Fibroblast of peridontal ligament (primary cell): ENCODE data around the gene GSG1L2.

Experiments
- DNase-seq: peaks from one replicate; pipeline ENCODE4 v3.0.0-alpha.2; 2010; ENCODE audit errors: extremely low read depth

GSG1L2 gene

GRCh38 chr17:9824797-9825338, 3.0 kb upstream of the GSG1L2 start:
- DNase-seq = no peak

- no peak for DNase-seq
Observed at GRCh38 chr17:9824094-9824493, 2.2 kb upstream of the GSG1L2 start.

DNA sequence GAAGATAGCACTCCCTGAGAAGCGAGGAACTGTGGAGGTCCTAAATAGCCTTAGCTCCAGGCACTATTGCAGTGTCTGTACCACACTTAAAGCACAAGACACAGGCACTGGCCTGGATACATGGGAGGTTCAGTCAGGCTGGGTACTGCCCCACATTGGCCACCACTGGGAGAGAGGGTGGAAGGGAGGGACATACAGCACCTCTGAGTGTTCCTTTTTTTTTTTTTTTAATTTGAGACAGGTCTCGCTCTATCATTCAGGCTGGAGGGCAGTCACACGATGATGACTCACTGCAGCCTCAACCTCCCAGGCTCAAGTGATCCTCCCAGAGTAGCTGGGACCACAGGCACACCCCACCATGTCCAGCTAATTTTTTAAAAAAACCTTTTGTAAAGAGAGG, 1.4 kb downstream of the GSG1L2 start:
- DNase-seq = no peak

DNA sequence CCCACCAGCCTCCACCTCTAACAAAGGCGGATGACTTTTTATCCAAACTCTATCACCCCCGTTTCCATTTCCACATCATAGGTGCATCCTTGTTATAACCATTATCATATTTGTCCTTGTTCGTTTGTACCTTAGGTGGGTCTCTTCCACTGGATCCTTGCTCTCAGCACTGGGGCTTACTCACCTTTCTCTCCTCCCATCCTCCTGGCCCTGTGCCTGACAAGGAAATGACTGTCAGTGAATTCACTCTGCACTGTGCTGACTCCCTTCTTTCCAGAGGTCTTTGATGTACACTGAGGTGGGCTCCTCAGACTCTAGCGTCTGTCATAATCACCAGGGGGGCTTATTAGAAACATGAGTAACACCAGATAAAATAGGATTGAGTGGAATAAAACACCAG, 3.1 kb downstream of the GSG1L2 start:
- DNase-seq = no peak

DNA sequence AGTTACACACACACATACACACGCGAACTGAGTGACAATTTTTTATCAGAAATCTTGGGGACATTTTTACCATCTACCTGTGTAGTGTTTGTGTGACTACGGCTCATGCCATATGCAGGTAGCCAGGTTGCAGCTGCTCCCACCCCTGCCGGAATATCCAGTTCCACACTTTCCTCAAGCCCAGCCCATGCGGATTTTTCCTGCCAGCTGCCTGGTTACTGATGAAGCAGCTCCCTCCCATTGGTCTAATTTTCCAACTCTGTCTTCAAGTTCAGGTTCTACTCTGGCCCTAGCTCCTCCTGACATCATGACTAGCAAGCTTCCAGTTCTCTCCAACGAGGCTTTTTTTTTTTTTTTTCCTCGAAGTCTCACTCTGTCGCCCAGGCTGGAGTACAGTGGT, 4.8 kb downstream of the GSG1L2 start:
- no peak for DNase-seq

- DNase-seq = no peak
Observed at GRCh38 chr17:9816472-9816871, 5.4 kb downstream of the GSG1L2 start.

- DNase-seq = no peak
Observed at GRCh38 chr17:9814337-9814945, 7.4 kb downstream of the GSG1L2 start.

GRCh38 chr17:9813166-9813565, 8.7 kb downstream of the GSG1L2 start:
- no peak for DNase-seq

GRCh38 chr17:9811537-9811936, 10.3 kb downstream of the GSG1L2 start:
- no peak for DNase-seq

GRCh38 chr17:9811086-9811485, 10.8 kb downstream of the GSG1L2 start:
- DNase-seq = no peak

GRCh38 chr17:9810100-9810949, 11.6 kb downstream of the GSG1L2 start:
- DNase-seq = no peak

DNA sequence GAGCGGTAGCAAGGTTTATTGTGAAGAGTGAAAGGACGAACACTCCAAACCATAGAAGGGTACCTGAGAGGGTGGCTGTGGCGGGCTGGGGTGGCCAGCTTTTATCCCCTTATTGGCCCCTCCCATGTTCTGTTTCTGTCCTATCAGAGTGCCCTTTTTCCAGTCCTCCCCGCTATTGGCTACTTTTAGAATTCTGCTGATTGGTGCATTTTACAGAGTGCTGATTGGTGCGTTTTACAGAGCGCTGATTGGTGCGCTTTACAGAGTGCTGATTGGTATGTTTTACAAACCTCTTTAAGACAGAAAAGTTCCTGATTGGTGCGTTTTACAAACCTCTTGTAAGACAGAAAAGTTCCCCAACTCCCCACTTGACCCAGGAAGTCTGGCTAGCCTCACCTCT, 12.5 kb downstream of the GSG1L2 start:
- no peak for DNase-seq

DNA sequence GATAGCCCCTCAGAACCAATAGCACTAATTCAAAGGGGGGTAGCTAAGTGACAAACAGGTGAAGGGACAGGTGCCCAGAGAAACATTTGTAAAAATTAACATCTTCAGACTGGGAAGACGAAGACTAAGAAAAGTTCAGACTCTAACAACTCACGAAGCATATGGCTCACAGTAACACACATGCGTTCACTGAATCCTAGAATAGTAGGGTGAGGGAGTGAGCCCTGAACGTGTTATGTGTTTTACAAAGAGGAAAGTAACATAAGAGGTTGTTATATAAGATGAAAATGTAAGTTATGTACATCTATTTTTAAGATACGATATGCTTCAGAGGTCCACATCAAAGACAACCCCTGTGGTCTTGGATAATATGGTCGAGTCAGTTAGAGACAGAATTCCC, 15.2 kb downstream of the GSG1L2 start:
- no peak for DNase-seq

- no peak for DNase-seq
Observed at GRCh38 chr17:9805769-9806168, 16.1 kb downstream of the GSG1L2 start.

DNA sequence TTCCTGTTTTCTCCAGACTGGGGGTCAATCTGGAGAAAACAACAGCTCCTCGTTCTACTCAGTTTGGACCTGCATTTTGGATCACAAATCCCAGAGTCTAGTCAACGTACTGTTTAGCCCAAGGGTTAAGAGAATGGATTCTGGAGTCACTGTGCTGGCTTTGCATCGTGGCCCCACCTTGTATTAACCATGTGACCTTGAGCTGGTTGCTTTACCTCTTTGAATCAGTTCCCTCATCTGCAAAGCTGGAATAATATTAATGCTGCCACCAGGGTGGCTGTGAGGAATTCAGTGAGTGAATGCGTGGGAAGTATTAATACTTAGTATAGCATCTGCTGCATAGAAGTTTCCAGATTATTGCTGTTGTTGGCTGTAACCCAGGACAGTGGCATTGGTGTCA, 19.2 kb downstream of the GSG1L2 start:
- DNase-seq = no peak

DNA sequence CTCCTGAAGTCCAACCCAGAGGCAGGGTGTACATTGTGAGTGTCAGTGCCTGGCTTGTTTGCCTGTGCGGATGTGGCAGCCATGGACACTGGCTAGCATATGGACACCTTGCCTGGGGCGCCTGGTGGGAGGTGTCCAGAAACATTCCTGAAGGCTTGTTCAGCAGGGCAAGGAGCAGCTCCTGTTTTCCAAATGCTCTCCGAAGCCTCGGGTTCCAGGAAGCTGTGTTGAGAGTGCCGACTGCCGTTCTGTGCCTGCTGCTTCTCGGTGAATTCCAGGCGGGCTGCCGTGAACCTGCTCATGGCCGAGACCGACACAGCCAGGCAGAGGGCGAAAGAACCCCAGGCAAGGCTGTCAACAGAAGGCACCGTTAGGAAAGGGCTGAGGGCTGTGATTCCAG, 19.6 kb downstream of the GSG1L2 start:
- DNase-seq = no peak

GRCh38 chr17:9801505-9801904, 20.4 kb downstream of the GSG1L2 start:
- no peak for DNase-seq

DNA sequence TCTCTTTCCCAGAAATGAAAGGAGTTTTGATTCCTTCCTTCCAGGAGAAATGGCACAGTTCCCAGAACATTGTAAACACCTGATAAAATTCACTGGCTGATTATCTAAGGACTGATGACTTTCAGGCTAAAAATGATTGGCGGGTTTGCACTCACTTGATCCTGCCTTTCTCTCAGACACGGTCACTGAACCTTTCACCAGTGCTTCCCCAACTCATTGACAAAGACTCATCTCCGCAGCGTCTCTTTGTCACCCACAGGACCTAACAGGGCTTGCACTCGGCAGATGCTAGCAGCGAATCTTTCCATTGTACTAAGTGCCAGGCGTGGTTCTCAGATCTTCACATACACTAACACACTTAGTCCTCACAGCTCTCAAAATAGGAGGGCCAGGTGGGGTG, 23.2 kb downstream of the GSG1L2 start:
- no peak for DNase-seq

GRCh38 chr17:9798008-9798407, 23.9 kb downstream of the GSG1L2 start:
- no peak for DNase-seq

DNA sequence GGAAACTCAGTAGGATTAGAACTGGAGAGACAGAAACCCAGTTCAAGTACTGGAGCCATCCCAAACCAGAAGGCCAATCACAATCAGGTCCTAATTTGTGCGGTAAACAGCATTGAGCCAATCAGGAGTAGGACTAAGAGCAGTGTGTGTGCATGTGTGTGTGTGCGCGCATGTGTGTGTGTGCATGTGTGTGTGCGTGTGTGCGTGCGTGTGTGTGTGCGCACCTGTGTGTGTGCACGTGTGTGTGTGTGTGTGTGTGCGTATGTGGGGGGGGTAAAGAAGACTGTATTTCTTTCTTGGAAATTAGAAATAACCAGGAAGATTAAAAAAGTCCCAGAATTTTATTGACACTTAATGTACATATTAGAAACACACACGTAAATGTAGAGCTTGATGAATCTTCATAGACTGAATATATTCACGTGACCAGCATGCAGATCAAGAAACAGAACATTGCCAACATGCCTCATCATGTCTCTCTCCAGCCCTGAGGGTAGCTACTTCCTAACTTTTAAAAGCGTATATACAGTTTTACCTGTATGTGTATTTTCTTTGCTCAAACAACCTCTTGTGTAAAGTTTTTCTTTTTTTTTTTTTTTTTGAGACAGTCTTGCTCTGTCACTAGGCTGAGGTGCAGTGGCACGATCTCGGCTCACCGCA, 29.6 kb downstream of the GSG1L2 start:
- no peak for DNase-seq

GRCh38 chr17:9790889-9791876, 30.7 kb downstream of the GSG1L2 start, which contains the start of gene DHRS7C:
TSS of gene DHRS7C (minus strand) at chr17:9791592. CDS start at chr17:9791284, 308 bp downstream.
- no peak for DNase-seq
